GM18508 (cell line): ENCODE results near the gene EZR.

Experiments
- ATAC-seq: cut with Tn5 transposase; IDR thresholded peaks from one replicate; pipeline ENCODE4 v1.9.1; 2021; ENCODE audit warnings: moderate number of reproducible peaks; ENCODE audit not compliant: insufficient read depth, unreplicated experiment

EZR gene

DNA sequence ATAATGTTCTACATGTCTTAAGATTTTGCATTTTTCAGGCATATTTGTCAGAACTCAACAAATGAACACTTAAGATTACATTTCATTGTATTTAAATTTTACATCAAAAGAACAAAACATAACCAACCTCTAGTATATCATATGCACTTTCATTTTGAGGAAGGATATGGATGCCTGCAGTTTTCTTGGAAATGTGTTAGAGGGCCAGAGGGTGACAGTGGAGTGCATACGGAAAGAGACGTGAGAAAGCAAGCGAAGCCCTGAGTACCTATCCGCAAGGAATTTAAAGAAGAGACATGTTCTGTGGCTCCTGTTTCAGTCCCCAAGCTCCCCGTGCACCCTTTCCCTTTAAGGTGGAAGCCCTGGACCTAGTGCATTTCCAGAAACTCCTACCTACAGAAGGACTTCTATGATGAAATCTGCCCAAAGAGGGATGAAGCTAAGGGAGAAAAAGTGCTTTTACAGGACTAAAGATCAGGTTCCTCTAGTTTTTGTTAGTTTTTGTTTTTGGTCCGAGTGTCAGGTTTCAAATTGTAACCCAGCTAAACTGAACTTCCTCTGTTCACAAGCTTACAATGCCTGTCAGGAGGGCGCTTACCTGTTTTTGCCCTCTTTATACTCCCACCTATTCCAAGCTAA lies 38.8 kb downstream of the EZR start:
- no peak for ATAC-seq

DNA sequence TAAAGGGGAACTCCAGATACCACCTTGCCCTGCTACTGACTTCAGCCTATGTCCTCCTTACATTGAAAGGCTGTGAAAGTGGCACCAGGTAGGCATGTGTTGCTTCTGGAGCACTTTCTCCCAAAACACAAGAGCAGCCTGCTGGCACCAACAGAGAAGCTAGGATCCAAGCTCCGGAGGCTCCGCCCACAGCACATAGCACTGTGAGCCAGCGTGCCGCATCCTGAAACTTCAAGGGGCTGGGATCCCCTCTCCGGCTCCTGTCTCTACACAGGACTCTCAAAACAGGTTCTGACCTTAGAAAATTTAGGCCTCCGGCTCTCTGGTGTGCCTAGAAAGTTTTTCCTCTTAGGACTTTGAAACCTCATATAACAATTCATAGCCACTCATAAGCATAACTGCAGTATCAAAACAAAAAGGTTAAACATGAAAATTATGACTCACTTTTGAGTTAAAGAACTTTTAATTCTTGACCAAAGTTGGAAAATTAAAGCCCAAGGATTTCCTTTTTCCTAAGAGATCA lies 41.1 kb downstream of the EZR start:
- ATAC-seq: no peak

DNA sequence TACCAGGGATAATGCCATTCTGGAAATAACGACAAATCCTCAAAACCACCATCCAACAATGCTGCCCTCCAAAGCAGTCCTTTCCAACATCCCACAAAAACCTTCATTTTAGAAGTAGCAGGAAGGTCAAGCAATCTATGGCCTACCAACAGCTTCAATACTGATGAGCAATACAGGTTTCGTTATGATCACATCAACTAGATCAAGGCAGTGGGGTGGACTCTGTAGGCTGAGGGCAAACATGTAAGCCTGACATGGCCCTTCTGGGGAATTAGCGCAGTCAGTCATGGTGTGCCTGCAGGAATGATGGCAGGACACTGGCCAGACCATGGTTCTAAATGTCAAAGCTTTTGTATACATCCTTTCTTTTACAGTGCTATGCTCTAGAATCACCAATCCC lies 41.7 kb downstream of the EZR start:
- no peak for ATAC-seq

DNA sequence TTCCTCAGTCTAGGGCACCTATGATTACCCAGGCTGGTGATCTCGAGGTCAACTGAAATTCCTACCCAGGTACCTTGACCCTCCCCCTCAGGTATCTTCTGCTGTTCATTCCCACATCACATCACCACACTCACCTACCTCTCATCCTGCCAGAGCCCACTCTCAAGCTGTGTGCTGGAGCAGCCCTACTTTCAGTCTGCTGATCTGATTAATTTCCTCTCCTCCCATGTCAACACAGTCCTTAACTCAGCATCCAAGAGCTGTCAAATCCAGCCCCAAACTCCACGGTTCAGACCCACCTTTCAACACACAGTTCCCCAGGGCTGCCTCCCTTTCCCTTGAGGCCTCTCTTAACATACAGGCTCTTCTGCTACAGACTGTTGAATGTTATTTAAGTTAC lies 42.4 kb downstream of the EZR start:
- ATAC-seq: no peak

DNA sequence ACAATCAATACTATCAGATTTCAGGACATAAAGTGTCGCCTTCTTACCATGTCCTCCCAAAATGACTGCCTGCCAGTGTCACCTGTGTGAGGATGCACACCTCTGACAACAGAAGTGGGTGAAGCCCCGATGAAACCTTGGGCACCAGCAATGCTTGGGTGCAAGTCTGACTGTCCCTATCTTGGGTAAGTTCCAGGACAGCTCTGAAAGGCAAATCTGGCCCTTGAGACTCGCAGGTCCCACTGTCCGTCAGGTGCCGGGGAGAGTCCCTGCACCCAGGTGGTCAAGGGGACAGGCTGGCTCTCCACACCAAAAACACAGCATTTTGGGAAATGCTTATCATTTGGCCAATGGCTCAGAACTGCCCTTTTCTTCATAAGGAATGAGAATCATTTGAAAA lies 43.3 kb downstream of the EZR start:
- no peak for ATAC-seq

DNA sequence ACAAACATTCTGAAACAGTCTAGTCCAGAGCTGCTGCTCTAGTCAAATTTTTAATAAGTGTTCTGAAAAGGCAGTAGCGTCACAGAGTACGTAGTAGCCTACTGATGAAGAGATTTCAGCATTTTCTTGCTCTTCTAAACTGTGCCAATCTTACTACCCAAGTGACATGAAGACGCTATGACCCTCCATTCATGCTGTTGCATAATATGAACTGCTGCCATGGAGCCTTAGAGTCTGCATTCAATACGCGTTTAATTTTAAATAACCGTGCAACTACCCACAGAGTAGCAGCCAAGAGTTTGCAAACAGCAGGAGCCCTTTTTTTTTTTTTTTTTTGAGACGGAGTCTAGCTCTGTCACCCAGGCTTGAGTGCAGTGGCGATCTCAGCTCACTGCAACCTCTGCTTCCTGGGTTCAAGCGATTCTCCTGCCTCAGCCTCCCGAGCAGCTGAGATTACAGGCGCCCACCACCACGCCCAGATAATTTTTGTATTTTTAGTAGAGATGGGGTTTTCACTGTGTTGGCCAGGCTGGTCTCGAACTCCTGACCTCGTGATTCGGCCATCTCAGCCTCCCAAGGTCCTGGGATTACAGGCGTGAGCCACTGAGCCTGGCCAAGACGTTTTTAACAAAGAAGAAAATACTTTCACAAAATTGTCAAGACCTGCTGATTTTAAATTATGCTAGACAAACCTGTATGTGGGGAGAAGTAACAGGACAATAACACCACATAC lies 44.3 kb downstream of the EZR start:
- no peak for ATAC-seq

DNA sequence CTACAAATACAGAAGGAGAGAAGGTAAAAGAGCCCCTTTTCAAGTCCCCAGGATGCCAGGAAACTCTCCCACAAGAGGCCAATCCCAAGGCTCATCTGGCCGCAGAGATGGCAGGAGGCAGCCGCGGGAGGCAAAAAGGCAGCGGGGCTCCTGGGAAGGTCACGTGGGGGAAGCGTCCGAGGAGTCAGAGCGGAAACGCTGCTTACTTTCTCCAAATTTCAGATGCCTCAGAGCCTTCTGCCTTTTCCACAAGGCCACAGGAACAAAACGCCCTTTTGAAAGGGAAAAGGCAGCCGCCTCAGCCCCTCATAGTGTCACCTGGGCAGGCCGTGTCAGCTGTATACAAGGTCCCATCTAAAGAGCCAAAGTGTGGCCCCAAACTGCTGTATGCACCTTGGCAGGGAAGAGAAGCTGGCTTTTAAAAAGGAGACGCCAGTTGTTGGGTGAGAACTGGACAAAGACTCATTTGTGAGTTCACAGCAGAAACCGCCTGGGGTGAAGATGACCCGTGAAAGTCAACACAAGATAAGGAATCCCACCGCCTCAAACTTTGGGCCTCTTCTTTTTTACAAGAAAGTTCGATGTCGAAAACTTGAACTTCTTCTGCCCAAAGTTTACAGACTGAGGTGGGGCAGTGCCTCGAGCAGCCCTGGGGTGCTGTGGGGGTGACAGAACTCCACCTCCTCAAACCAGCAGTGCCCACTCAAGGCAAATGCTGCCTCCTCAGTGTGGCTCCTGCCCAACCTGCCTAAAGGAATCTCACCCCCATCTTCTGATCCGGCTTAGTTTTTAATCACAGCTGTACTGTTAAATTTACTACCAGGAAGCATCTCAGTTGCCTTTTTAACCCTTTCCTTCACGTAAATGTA lies 45.4 kb downstream of the EZR start:
- no peak for ATAC-seq

DNA sequence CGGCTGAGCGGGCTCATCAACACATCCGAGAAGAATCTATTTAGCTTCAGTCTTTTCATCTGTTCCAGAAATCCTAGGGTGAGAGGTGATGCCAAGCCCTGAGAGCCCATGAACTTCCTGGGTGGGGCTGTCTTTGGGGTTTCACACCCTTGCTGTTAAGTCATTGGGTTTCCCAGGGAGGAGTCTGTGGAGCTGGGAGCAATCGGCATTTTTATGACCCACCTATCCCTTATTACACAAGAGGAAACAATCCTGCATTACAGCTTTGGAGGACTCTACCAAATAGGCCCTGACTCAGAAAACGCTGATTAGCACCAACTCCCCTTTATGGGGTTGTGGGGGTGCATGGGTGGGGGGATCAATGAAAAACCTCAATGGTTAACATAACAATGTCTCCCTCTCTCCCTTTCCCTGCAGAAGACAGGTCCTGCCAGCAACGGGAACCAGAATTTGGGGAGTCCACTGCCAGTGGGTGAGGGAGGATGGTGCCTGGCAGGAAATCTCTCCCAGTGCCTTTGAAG lies 46.3 kb downstream of the EZR start:
- no peak for ATAC-seq

DNA sequence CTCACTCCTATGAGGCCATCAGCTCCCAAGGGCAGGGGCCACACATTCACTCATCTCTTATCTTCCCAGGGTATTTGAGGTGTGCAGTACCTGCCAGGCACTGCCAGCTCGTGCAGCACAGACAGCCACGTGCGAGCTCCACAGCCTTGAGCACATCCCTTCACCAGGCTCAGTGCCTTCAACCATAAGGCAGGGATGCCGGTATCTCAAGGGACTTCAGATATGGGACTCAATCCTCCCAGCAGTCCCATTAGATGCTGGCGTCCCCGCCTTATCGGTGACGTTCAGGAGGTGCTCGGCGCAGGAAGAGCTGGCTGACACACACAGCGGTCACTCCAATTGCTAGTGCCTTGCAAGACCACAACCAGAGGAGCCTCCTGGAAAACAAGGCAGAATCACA lies 47.0 kb downstream of the EZR start:
- no peak for ATAC-seq

DNA sequence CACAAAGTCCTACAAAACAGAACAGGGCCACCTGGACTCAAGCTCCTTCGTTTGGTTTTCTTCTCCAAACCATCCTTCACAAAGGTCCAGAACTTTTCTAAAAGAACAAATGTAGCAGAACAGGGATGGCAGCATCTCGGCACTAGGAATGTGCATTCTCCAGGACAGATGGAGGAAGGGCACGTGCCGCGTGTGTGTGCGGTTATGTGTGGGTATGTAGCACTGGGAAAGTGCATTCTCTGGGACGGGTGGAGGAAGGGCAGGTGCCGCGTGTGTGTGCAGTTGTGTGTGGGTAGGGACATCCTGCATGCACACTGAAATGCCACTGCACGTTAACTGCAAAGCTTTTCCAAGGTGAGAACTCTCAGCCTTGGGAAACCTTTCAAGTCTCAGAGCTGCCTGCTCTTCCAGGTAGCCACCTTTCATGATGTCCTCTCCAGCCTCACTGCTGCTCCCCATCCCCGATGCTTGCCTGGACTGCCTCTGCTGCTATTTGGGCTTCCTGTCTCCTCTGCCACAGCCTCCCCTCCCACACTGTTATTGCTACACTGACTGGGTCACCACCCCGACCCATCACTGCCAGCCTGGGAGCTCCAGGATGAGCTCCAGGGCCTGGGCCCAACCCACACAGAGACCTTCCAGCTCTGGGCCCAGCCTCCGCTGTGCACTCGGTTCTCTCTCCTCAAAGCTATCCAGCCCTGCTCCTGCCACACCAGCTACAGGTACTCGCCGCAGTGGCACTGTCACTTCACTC lies 47.6 kb downstream of the EZR start:
- no peak for ATAC-seq

DNA sequence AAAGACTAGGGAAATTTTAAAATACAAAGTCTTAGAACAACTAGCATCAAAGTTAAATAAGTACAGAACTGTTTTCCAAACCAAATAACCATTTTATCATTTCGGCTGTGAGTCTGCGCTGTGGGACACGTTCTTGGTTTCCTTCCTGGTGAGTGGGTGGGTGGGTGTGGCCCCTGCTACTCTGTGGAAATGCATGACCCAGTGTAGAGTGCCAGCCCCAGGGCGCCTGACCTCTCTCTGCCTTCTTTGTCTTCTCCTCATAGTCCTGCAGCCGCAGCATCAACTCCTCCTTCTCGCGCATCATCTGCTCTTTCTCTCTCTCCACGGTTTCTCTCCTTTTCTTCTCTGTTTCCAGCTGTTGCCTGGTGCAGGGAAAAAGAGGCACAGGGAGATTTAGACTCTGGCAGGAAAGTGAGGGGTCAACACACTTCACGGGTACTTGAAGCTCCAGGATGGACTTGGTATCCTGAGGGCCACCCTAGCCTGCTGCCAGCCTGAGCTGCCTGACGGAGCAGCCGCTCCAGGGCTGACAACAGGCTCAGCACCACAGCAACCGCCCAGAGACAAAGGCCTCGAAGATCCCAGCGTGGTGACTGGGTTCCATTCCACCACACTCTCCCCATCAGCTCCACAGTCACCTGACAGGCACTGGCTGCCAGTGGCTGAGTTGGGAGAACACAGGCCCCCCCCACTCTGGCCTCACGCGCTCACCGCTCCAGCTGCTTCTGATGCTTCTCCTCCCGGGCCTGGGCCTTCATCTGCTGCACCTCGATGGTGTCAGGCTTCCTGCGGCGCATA lies 48.4 kb downstream of the EZR start:
- no peak for ATAC-seq

DNA sequence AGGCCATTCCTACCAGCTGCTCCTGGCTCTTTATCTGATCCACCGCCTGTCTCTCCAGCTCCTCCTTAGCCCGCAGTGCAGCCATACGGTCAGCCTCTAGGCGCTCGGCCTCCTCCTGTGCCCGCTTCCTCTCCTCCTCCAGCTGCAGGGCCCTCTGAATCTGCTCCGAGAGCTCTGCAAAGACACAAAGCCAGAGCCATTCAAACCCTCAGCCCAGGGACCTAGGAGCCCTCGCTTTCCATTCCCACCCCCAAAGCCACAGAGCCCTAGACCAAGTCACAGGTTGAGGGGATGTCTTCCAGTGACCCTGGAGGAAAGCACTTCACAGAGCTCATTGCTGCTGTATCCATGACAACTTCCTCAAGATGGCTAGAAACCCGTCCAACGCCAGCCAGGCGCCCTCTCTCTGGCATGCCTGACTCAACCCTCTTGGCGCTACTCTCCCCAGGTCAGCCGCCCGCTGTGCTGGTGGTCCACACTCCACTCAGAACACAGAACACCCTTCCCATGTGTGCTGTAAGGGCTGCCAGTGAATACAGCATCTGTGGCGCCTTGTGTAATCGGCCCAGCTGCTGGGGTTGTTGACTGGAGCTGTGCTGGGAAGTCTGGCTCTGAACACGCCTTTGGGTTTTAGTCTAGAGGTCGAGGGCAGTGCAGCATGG lies 49.3 kb downstream of the EZR start:
- no peak for ATAC-seq

DNA sequence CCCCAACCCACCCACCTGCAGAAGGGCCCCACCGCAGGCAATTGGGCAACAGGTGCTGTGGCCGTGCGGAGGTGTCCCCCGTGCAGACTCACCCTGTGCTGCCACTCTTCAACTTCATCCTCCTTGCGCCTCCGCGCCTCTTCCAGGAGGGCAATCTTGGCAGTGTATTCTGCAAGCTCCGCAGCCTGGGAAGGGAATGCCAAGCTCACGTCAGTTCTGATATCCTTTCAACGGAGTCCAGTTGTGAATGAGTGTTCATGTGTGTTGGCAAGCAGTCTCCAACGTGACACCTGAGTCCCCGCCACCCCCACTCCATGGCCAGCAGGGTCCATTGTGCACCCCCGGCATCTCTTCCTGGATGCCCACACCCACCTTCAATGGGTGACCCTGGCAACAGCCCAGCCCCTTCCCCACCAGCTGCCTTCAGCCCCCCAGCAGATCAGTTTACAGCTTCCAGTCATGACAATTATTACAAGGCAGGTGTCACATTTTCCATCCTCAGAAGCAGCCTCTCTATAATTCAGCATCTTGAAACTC lies 49.9 kb downstream of the EZR start:
- ATAC-seq: no peak

DNA sequence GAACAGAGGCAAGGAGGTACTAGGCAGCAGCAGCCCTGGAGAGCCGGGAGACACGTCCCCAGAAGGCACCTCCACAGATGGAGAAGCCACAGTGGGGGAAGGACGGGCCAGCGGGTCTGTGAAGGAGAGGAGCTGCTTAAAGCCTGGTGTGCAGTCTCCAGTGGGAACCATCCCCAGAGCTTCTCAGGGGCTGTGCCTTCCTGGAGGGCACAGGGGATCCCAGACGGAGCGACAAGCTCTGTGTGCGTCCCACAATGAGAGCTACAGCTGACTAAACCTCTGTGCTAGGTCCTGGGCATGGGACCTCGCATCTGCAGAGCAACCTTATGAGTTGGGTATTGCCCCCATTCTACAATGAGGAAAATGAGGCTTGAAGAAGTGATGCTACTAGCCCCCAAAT lies 50.7 kb downstream of the EZR start:
- ATAC-seq: no peak

DNA sequence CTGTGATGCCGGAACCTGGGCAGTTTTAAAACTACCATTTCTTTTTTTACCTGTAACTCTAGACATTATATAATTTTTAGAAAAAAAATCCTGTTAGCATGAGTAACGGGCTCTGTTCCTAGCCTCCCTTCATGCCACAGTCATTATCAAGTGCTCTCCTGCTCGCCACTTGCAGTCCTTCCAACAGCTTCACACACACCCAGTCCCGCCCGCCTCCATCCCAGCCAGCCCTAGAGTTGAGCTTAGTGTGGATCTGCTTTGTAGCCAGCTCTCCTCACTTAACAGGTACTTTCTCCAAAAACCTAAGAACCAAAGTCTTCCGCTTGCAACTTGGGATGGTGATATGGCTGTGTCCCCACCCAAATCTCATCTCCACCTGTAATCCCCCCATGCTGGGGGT lies 51.5 kb downstream of the EZR start:
- no peak for ATAC-seq

DNA sequence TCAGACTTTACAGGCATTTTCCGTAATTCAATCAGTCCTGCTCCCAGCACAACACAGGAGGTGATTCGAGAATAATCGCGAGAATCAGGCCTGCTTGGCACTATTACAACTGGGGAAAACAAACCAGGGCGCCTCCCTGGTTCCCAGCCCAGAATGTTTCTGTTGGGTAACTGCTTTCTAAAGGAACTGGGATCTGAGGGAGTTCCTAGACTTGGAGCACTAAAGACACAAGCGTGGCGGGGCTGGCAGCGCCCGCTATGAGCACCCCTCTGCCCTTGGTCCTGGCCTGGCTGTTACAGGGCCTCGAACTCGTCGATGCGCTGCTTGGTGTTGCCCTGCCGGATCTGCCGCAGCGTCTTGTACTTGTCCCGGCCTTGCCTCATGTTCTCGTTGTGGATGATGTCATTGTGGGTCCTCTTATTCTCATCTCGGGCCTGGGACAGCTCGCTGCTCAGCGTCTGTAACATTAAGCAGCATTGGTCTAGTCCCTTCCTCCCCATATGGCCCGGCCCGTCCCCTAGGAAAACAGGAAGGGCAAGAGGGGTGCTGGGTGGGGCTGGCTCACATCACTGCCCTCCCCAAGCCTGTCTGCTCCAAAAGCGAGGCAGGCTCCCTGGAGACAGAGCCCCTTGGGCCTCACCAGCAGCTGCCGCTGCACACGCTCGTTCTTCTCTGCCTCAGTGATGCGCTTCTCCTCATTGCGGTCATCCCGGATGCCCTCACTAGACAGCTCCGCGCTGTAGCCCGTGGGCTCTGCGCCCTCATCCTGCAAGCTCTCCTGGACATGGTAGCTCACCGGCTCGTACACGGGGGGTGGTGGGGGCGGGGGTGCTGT lies 52.3 kb downstream of the EZR start:
- no peak for ATAC-seq

DNA sequence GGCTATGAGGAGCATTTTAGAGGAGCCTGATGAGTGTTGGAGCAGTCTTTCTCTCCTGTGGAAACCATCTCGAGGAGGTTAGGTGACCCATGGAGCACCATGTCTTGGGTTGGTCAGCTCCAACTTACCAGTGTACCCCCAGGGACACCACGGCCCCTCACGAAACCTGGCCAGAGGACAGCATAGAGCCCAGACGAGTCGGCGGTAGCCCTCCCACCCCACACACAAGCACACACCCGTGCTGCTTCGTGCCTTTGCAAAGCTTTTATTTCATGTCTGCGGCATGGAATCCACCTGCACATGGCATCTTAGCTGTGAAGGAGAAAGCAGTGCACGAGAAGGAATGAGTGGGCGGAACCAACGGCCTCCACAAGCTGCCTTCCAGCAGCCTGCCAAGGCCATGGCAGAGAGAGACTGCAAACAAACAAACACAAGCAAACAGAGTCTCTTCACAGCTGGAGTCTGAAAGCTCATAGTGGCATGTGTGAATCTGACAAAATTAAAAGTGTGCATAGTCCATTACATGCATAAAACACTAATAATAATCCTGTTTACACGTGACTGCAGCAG lies 53.6 kb downstream of the EZR start:
- no peak for ATAC-seq
